Esophagus squamous epithelium (tissue), 4 donors: ENCODE results near the gene GULP1.

Experiments used
- CTCF ChIP-seq, 6 experiments: fragments of 450-650 bp in 4 of 6; fragments of 200-600 bp in 2 of 6; sonication (generic) in 2 of 6; IDR thresholded peaks; one replicate each; pipeline ENCODE4 v1.5.1; 2016 to 2019; ENCODE audit warnings: antibody characterized with exemption in 6 of 6, mild to moderate bottlenecking in 4 of 6, moderate library complexity in 4 of 6
- POLR2A ChIP-seq, 4 donors: fragments of 450-650 bp; IDR thresholded peaks; one replicate each; pipeline ENCODE4 v1.6.1; 2017; ENCODE audit warnings: antibody characterized with exemption in 4 of 4, mild to moderate bottlenecking in 4 of 4, moderate library complexity in 3 of 4

GRCh38 chr2:188515918-188516317, 224.2 kb downstream of the GULP1 start:
- TF ChIP-seq CTCF (IDR thresholded peaks at IDR 0.05) (no peak), POLR2A (IDR thresholded peaks at IDR 0.05) (no peak)
